Neural progenitor cell (in vitro differentiated cells): ENCODE measurements around the gene PHOX2A.
A peak's percentile ranks its signal among the peaks of the same experiment; 100 is the strongest.

Source experiments
- CTCF ChIP-seq: fragments of 200-600 bp; sonication (generic); IDR thresholded peaks from 2 replicates; pipeline ENCODE4 v1.5.1; 2017; ENCODE audit warnings: antibody characterized with exemption, mild to moderate bottlenecking
- EZH2 ChIP-seq: fragments of 200-600 bp; sonication (generic); IDR thresholded peaks from 2 replicates; pipeline ENCODE4 v1.6.1; 2017; ENCODE audit warnings: antibody characterized with exemption, mild to moderate bottlenecking, moderate library complexity
- EZH2phosphoT487 ChIP-seq: fragments of 200-600 bp; sonication (generic); IDR thresholded peaks from 2 replicates; pipeline ENCODE4 v1.6.1; 2017; ENCODE audit warnings: antibody characterized with exemption

GRCh38 chr11:72239849-72240460 is 4.0 kb downstream of the PHOX2A start:
- TF ChIP-seq CTCF (no peak), EZH2 (peak; percentile 87), EZH2phosphoT487 (peak; percentile 66)
